GM18858 (cell line): ENCODE data around the gene ZSCAN12.

ENCODE experiments used
- ATAC-seq: cut with Tn5 transposase; IDR thresholded peaks from one replicate; pipeline ENCODE4 v1.9.1; 2021; ENCODE audit not compliant: unreplicated experiment

Gene ZSCAN12

GRCh38 chr6:28333047-28333446, 66.5 kb downstream of the ZSCAN12 start:
- no peak for ATAC-seq

- no peak for ATAC-seq
These were observed 69.5 kb downstream of the ZSCAN12 start for GRCh38 chr6:28330041-28330440.
